GM23338 (cell line): Measurements from ENCODE around the gene SP8. TPM values are rescaled to one million over a fixed set of nuclear protein-coding genes. Genes with fewer than 3 reads are reported as not detected.
A peak's percentile ranks its signal among the peaks of the same experiment; 100 is the strongest.

ENCODE experiments used
- ATAC-seq: fragments of 200-7000 bp; cut with Tn5 transposase; 3 replicates; pipeline ENCODE4 v1.9.1; 2020
- DNase-seq: peaks from one replicate; pipeline ENCODE4 v3.0.0-alpha.2; 2015; ENCODE audit warnings: low spot score
- H2AFZ ChIP-seq: fragments of 200-600 bp; sonication (generic); 2 replicates; pipeline ENCODE4 v1.8.0; 2016; ENCODE audit warnings: antibody characterized with exemption, mild to moderate bottlenecking, moderate library complexity
- H3F3A ChIP-seq: fragments of 200-600 bp; sonication (generic); replicated peaks from 2 replicates; pipeline ENCODE4 v1.8.0; 2017; ENCODE audit warnings: antibody characterized with exemption, mixed run types, low read depth
- H3K27ac ChIP-seq: fragments of 200-600 bp; sonication (generic); 2 replicates; pipeline ENCODE4 v1.6.1; 2016; ENCODE audit warnings: low read depth
- H3K27me3 ChIP-seq: fragments of 200-600 bp; sonication (generic); 2 replicates; pipeline ENCODE4 v1.8.0; 2016; ENCODE audit warnings: mild to moderate bottlenecking, mixed run types, moderate library complexity; ENCODE audit not compliant: insufficient read depth
- H3K36me3 ChIP-seq: fragments of 200-600 bp; sonication (generic); 2 replicates; pipeline ENCODE4 v1.8.0; 2016; ENCODE audit warnings: mild to moderate bottlenecking; ENCODE audit not compliant: insufficient read depth
- H3K4me1 ChIP-seq: fragments of 200-600 bp; sonication (generic); 2 replicates; pipeline ENCODE4 v1.8.0; 2016; ENCODE audit warnings: mild to moderate bottlenecking, moderate library complexity; ENCODE audit not compliant: insufficient read depth
- H3K4me2 ChIP-seq: fragments of 200-600 bp; sonication (generic); 2 replicates; pipeline ENCODE4 v1.7.1; 2017; ENCODE audit warnings: mixed run types
- H3K4me3 ChIP-seq: fragments of 200-600 bp; sonication (generic); 2 replicates; pipeline ENCODE4 v1.6.1; 2016; ENCODE audit warnings: mixed run types
- H3K79me2 ChIP-seq: fragments of 200-600 bp; sonication (generic); replicated peaks from 2 replicates; pipeline ENCODE4 v1.8.0; 2017; ENCODE audit warnings: mild to moderate bottlenecking; ENCODE audit not compliant: insufficient read depth
- H3K9me2 ChIP-seq: fragments of 200-600 bp; sonication (generic); 2 replicates; pipeline ENCODE4 v1.8.0; 2017; ENCODE audit not compliant: insufficient read depth
- H4K20me1 ChIP-seq: fragments of 200-600 bp; sonication (generic); replicated peaks from 2 replicates; pipeline ENCODE4 v1.8.0; 2017; ENCODE audit warnings: mild to moderate bottlenecking; ENCODE audit not compliant: insufficient read depth
- H3K27ac Mint-ChIP-seq: 2 replicates; pipeline ENCODE4 v1.8.0; 2020; ENCODE audit warnings: inconsistent platforms, mild to moderate bottlenecking, moderate library complexity, mixed read lengths
- H3K27me3 Mint-ChIP-seq: 3 replicates; pipeline ENCODE4 v1.8.0; 2022; ENCODE audit warnings: low read depth, mild to moderate bottlenecking, moderate library complexity, mixed read lengths, inconsistent platforms; ENCODE audit not compliant: insufficient read depth, poor library complexity
- H3K36me3 Mint-ChIP-seq: 3 replicates; pipeline ENCODE4 v1.8.0; 2021; ENCODE audit warnings: low read depth, mild to moderate bottlenecking, inconsistent platforms, moderate library complexity, mixed read lengths
- H3K4me1 Mint-ChIP-seq: 3 replicates; pipeline ENCODE4 v1.8.0; 2020; ENCODE audit warnings: mild to moderate bottlenecking, inconsistent platforms, mixed read lengths
- H3K4me3 Mint-ChIP-seq: 3 replicates; pipeline ENCODE4 v1.8.0; 2021; ENCODE audit warnings: moderate library complexity, mild to moderate bottlenecking, inconsistent platforms, mixed read lengths
- H3K9me3 Mint-ChIP-seq: 3 replicates; pipeline ENCODE4 v1.8.0; 2020; ENCODE audit warnings: moderate library complexity, mild to moderate bottlenecking, inconsistent platforms, mixed read lengths
- CREB1 ChIP-seq: fragments of 250-450 bp; sonication (Bioruptor Pico); IDR thresholded peaks from 2 replicates; pipeline ENCODE4 v1.5.0; 2020; ENCODE audit warnings: low read depth, mild to moderate bottlenecking, moderate library complexity
- EZH2phosphoT487 ChIP-seq: fragments of 200-600 bp; sonication (generic); IDR thresholded peaks from one replicate; pipeline ENCODE4 v1.8.1; 2018; ENCODE audit warnings: antibody characterized with exemption; ENCODE audit not compliant: unreplicated experiment
- POLR2AphosphoS5 ChIP-seq: IDR thresholded peaks from 2 replicates; pipeline ENCODE4 v1.6.1; 2016; ENCODE audit warnings: antibody characterized with exemption, low read depth
- STAT1 ChIP-seq: IDR thresholded peaks from one replicate; pipeline ENCODE4 v1.6.1; 2016; ENCODE audit warnings: antibody characterized with exemption; ENCODE audit not compliant: unreplicated experiment
- ZNF114 ChIP-seq: fragments of 250-450 bp; sonication (Bioruptor Pico); IDR thresholded peaks from 2 replicates; pipeline ENCODE4 v1.5.0; 2020; ENCODE audit warnings: mild to moderate bottlenecking, moderate library complexity
- polyA plus RNA-seq: library from polyadenylated mRNA; unstranded; fragments of >200 nt; fragmentation: Nextera tagmentation; extraction: Ambion mirVana; gene quantifications from 2 replicates; pipeline ENCODE4 v1.2.1, GENCODE V29; 2016
- total RNA-seq: library from RNA; depleted of rRNA; stranded (reverse); fragments of >200 nt; shearing (Covaris generic); gene quantifications from 2 replicates; pipeline ENCODE4 v1.2.3, GENCODE V29; 2014
- TF ChIP-seq, protein P1 (sequence below): IDR thresholded peaks from one replicate; pipeline ENCODE4 v1.6.1; 2018; ENCODE audit warnings: antibody characterized with exemption; ENCODE audit not compliant: unreplicated experiment
- TF ChIP-seq, protein P2 (sequence below): IDR thresholded peaks from 2 replicates; pipeline ENCODE4 v1.6.1; 2016; ENCODE audit warnings: antibody characterized with exemption
- TF ChIP-seq, protein P3 (sequence below): fragments of 250-450 bp; sonication (Bioruptor Pico); IDR thresholded peaks from 2 replicates; pipeline ENCODE4 v1.5.0; 2020; ENCODE audit warnings: mild to moderate bottlenecking, moderate library complexity

SP8 gene
- total and polyA plus RNA-seq, 2 experiments from 2014 or later, result 3.7 to 6.7 TPM

DNA sequence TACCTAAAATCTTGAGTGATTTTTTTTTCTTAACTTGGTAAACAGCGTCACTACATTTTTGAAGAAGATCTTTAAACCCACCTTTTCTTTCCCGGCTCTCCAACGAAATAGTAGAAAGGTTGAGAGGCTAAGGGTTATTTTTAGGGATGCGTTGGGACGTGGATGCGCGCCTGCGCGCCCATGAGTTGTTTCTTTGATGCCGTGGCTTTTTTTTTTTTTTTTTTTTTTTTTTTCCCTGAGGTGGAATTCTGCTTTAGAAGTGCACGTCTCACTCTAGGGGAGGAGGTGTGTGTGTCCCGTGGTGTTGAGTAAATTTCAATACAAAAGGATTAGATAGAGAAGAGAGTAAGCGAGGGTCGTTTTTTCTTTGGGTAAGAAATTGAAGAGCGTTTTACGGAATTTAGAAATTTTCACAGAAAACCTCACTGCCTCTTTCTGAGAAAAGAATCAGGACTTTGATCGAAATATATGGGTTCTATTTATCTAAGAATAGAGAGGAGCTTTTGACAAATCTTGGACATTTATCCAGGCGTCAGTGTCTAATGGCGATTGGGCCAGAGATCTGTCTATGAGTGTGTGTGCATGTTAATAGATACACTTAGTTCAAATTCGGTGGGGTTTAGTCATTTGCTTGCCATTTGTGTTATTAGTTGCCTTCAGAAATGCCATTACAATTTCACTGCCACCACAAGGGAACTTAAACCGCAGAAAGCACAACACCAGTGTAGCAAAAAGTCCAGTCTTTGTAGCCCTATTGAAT is 1.2 kb upstream of the SP8 start:
- TF ChIP-seq, protein P1, sequence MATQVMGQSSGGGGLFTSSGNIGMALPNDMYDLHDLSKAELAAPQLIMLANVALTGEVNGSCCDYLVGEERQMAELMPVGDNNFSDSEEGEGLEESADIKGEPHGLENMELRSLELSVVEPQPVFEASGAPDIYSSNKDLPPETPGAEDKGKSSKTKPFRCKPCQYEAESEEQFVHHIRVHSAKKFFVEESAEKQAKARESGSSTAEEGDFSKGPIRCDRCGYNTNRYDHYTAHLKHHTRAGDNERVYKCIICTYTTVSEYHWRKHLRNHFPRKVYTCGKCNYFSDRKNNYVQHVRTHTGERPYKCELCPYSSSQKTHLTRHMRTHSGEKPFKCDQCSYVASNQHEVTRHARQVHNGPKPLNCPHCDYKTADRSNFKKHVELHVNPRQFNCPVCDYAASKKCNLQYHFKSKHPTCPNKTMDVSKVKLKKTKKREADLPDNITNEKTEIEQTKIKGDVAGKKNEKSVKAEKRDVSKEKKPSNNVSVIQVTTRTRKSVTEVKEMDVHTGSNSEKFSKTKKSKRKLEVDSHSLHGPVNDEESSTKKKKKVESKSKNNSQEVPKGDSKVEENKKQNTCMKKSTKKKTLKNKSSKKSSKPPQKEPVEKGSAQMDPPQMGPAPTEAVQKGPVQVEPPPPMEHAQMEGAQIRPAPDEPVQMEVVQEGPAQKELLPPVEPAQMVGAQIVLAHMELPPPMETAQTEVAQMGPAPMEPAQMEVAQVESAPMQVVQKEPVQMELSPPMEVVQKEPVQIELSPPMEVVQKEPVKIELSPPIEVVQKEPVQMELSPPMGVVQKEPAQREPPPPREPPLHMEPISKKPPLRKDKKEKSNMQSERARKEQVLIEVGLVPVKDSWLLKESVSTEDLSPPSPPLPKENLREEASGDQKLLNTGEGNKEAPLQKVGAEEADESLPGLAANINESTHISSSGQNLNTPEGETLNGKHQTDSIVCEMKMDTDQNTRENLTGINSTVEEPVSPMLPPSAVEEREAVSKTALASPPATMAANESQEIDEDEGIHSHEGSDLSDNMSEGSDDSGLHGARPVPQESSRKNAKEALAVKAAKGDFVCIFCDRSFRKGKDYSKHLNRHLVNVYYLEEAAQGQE, result no peak
- TF ChIP-seq ZNF114 (CRISPR knock-in tag) (no peak), EZH2phosphoT487 (no peak), STAT1 (no peak), POLR2AphosphoS5 (no peak), CREB1 (CRISPR knock-in tag) (no peak)
- TF ChIP-seq, protein P2, sequence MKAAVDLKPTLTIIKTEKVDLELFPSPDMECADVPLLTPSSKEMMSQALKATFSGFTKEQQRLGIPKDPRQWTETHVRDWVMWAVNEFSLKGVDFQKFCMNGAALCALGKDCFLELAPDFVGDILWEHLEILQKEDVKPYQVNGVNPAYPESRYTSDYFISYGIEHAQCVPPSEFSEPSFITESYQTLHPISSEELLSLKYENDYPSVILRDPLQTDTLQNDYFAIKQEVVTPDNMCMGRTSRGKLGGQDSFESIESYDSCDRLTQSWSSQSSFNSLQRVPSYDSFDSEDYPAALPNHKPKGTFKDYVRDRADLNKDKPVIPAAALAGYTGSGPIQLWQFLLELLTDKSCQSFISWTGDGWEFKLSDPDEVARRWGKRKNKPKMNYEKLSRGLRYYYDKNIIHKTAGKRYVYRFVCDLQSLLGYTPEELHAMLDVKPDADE, result no peak; the same call in 1 of the 2 replicates
- TF ChIP-seq, protein P3, sequence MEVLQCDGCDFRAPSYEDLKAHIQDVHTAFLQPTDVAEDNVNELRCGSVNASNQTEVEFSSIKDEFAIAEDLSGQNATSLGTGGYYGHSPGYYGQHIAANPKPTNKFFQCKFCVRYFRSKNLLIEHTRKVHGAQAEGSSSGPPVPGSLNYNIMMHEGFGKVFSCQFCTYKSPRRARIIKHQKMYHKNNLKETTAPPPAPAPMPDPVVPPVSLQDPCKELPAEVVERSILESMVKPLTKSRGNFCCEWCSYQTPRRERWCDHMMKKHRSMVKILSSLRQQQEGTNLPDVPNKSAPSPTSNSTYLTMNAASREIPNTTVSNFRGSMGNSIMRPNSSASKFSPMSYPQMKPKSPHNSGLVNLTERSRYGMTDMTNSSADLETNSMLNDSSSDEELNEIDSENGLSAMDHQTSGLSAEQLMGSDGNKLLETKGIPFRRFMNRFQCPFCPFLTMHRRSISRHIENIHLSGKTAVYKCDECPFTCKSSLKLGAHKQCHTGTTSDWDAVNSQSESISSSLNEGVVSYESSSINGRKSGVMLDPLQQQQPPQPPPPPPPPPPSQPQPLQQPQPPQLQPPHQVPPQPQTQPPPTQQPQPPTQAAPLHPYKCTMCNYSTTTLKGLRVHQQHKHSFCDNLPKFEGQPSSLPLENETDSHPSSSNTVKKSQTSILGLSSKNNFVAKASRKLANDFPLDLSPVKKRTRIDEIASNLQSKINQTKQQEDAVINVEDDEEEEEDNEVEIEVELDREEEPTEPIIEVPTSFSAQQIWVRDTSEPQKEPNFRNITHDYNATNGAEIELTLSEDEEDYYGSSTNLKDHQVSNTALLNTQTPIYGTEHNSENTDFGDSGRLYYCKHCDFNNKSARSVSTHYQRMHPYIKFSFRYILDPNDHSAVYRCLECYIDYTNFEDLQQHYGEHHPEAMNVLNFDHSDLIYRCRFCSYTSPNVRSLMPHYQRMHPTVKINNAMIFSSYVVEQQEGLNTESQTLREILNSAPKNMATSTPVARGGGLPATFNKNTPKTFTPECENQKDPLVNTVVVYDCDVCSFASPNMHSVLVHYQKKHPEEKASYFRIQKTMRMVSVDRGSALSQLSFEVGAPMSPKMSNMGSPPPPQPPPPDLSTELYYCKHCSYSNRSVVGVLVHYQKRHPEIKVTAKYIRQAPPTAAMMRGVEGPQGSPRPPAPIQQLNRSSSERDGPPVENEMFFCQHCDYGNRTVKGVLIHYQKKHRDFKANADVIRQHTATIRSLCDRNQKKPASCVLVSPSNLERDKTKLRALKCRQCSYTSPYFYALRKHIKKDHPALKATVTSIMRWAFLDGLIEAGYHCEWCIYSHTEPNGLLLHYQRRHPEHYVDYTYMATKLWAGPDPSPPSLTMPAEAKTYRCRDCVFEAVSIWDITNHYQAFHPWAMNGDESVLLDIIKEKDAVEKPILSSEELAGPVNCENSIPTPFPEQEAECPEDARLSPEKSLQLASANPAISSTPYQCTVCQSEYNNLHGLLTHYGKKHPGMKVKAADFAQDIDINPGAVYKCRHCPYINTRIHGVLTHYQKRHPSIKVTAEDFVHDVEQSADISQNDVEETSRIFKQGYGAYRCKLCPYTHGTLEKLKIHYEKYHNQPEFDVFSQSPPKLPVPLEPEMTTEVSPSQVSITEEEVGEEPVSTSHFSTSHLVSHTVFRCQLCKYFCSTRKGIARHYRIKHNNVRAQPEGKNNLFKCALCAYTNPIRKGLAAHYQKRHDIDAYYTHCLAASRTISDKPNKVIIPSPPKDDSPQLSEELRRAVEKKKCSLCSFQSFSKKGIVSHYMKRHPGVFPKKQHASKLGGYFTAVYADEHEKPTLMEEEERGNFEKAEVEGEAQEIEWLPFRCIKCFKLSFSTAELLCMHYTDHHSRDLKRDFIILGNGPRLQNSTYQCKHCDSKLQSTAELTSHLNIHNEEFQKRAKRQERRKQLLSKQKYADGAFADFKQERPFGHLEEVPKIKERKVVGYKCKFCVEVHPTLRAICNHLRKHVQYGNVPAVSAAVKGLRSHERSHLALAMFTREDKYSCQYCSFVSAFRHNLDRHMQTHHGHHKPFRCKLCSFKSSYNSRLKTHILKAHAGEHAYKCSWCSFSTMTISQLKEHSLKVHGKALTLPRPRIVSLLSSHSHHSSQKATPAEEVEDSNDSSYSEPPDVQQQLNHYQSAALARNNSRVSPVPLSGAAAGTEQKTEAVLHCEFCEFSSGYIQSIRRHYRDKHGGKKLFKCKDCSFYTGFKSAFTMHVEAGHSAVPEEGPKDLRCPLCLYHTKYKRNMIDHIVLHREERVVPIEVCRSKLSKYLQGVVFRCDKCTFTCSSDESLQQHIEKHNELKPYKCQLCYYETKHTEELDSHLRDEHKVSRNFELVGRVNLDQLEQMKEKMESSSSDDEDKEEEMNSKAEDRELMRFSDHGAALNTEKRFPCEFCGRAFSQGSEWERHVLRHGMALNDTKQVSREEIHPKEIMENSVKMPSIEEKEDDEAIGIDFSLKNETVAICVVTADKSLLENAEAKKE, result no peak
- Mint-ChIP-seq H3K4me3 (peak overlapping the region; percentile 87), H3K27me3 (peaks cover 64% of the 10 kb centered on the region), H3K9me3 (no peaks in the 10 kb centered on the region), H3K27ac (peak overlapping the region; percentile 59; the same call in 1 of the 2 replicates), H3K4me1 (peaks cover 43% of the 10 kb centered on the region), H3K36me3 (peaks cover 3% of the 10 kb centered on the region; the same call in 2 of the 3 replicates)
- Histone ChIP-seq H3K9me2 (no peaks in the 10 kb centered on the region), H3K36me3 (no peaks in the 10 kb centered on the region), H3K4me1 (peaks cover 56% of the 10 kb centered on the region), H3K4me3 (peak overlapping the region; percentile 63), H4K20me1 (no peaks in the 10 kb centered on the region), H3K27me3 (peaks cover 85% of the 10 kb centered on the region), H3K4me2 (peak overlapping the region; percentile 88), H3K27ac (peak overlapping the region; percentile 52; the same call in 1 of the 2 replicates), H2AFZ (peak overlapping the region; percentile 80; the same call in 1 of the 2 replicates), H3K79me2 (no peaks in the 10 kb centered on the region; the same call in 1 of the 2 replicates), H3F3A (peaks cover 15% of the 10 kb centered on the region)
- DNase-seq (peak; percentile 67), ATAC-seq (no peak)
